Loucy (cell line): Measurements from ENCODE around the gene KDM6B.

Source experiments
- EZH2phosphoT487 ChIP-seq: fragments of 200-600 bp; IDR thresholded peaks from 2 replicates; pipeline ENCODE4 v1.6.1; 2018; ENCODE audit warnings: antibody characterized with exemption, mild to moderate bottlenecking, moderate library complexity, borderline replicate concordance
- TF ChIP-seq, protein P1 (sequence below): fragments of 200-600 bp; sonication (generic); conservative IDR thresholded peaks from 2 replicates; pipeline ENCODE4 v1.5.1; 2014; ENCODE audit warnings: mild to moderate bottlenecking, antibody characterized with exemption, low read length

DNA sequence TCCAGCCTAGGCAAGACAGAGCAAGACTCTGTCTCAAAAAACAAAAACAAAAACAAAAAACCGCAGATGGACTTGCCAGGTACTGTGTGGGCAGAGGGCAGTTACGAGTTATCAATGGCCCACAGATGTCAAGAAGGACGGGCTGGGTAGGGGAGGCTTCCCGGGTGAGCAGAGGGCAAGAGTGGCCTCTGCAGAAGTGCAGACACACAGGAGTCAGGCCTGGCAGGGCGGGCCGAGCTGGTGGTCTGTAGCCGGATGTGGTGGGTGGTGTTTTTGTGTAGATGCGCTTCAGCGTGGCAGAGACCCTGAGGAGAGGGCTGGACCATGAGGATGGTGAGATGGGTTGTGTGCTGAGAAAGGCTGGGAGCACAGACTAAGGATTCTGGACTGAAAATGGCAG, 44.9 kb upstream of the KDM6B start:
- TF ChIP-seq, protein P1, sequence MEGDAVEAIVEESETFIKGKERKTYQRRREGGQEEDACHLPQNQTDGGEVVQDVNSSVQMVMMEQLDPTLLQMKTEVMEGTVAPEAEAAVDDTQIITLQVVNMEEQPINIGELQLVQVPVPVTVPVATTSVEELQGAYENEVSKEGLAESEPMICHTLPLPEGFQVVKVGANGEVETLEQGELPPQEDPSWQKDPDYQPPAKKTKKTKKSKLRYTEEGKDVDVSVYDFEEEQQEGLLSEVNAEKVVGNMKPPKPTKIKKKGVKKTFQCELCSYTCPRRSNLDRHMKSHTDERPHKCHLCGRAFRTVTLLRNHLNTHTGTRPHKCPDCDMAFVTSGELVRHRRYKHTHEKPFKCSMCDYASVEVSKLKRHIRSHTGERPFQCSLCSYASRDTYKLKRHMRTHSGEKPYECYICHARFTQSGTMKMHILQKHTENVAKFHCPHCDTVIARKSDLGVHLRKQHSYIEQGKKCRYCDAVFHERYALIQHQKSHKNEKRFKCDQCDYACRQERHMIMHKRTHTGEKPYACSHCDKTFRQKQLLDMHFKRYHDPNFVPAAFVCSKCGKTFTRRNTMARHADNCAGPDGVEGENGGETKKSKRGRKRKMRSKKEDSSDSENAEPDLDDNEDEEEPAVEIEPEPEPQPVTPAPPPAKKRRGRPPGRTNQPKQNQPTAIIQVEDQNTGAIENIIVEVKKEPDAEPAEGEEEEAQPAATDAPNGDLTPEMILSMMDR: no peak
- no peak for TF ChIP-seq EZH2phosphoT487
